Stimulated activated CD4-positive, alpha-beta T cell treated with anti-CD3 and anti-CD28 coated beads, Interleukin-4, amount 100 ng/mL, for 48 hours (primary cell): ENCODE measurements around the gene SLFN13.
"Not testable (repeated sequence)": the region's sequence is repeated elsewhere in the genome, so short reads cannot be mapped to it uniquely, and the experiment has no call there.

Experiments used
- DNase-seq, 2 donors: peaks; one replicate each; pipeline ENCODE4 v3.0.0-alpha.2; 2020; ENCODE audit warnings: low read depth in 2 of 2

SLFN13 gene

DNA sequence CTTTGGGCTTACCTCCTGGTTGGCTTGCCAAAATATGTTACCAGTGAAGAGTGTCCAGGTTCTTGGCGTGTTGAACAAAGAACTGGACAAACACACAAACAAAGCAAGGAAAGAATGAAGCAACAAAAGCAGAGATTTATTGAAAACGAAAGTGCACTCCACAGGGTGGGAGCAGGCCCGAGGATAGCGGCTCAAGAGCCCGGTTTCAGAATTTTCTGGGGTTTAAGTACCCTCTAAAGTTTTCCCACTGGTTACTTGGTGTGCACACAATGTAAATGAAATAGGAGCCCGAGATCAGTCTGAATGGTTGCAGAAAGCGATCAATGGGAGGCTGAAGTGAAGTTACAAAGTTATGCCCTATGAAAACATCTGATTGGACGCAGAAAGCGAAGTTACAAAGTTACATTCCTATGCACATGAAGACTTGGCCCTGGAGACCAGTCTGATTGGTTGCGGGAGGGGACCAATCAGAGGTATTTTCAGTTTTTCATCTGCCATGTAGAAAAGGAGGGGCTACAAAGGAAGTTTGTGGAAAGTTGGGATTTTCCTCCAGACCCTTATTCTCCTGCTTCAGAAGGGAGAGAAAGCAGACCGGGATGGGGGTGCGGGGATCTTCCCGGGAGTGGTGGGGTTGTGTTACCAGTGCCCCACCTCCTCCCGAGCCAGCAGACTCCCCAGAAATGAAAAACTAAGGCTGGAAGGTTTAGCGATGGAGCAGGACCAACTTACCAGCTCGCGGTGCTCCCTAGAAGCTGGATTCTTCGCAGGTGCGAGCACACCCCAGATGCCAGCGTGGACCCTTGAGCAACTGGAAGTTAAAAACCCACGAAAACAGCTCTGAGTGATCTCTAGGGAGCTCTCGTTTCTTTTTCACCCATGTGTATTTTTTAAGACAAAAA lies 16.1 kb downstream of the SLFN13 start, which contains the start of gene SLFN12:
Gene SLFN12, minus strand, starts transcription at position 325 of the 899 bp plus-strand sequence. CDS start 9,472 bp downstream, outside the sequence.
- peak; percentile 12 to 24 for DNase-seq

GRCh38 chr17:35429702-35430101 lies 18.9 kb downstream of the SLFN13 start:
- DNase-seq, result no peak

GRCh38 chr17:35428229-35428628 lies 20.3 kb downstream of the SLFN13 start:
- no peak for DNase-seq

DNA sequence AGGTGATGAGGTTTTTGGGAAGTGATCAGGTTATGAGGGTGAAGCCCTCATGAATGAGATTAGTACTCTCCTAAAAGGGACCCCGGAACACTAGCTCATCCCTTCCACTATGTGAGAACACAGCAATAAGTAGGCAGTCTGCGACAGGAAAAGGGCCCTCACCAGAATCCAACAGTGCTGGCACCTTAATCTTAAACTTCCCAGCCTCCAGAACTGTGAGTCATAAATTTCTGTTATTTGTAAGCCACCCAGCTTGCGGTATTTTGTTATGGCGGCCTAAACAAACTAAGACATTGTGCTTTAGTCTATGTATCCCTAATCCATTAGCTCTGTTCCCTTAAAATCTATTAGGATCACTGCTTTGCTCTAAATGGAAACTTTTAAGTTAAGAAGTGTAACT lies 24.8 kb downstream of the SLFN13 start:
- DNase-seq, result no peak

- not testable (repeated sequence) for DNase-seq
These were observed 27.5 kb downstream of the SLFN13 start for GRCh38 chr17:35421069-35421468.

- DNase-seq, result no peak
These were observed 31.9 kb downstream of the SLFN13 start for GRCh38 chr17:35416659-35417058.

GRCh38 chr17:35414707-35415106 lies 33.9 kb downstream of the SLFN13 start:
- DNase-seq, result not testable (repeated sequence)

DNA sequence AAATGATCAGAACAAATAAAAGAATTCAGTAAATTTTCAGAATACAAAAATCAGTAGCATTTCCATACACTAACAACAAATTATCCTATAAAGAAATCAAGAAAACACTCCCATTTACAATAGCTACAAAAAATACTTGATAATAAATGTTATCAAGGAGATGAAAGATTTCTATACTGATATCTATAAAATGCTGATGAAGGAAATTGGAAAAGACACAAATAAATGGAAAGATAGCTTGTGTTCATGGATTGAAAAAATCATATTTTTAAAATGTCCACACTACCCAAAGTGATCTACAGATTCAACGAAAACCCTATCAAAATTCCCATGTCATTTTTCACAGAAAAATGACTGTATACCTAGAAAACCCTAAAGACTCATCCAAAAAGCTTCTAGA lies 34.3 kb downstream of the SLFN13 start:
- no peak for DNase-seq

DNA sequence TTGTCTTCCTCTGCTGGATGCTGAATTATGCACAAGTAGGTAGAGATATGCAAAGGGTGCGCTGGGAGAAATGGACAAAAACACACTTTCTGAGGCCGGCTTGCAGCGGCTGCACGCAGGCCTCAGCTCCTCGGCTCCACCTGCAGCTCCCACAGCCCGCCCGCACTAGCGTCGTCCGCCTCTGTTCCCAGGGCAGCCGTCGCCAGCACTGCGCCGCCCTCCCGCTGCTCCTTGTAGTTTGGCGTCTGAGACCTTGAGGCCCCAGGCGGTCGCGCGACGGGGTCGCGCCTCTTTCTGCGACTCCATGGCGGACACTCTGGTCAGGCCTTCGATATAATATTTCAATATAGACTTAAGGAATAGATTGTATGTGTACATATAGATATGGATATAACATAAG lies 41.0 kb downstream of the SLFN13 start:
- DNase-seq, result no peak

- DNase-seq, result no peak
These were observed 42.0 kb downstream of the SLFN13 start for GRCh38 chr17:35406568-35406967.

- DNase-seq, result no peak
These were observed 44.2 kb downstream of the SLFN13 start for GRCh38 chr17:35404360-35404759.

DNA sequence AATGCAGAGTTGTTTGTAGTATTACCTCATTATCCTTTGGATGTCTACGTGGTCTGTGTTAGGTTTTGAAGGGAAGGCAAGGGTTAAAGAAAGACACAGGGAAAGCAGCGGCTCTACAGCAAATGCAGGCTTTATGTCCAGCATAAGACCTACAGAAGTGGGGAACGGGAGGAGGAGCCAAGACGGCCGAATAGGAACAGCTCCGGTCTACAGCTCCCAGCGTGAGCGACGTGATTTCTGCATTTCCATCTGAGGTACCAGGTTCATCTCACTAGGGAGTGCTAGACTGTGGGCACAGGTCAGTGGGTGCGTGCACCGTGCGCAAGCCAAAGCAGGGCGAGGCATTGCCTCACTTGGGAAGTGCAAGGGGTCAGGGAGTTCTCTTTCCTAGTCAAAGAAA lies 54.8 kb downstream of the SLFN13 start:
- DNase-seq, result not testable (repeated sequence)

DNA sequence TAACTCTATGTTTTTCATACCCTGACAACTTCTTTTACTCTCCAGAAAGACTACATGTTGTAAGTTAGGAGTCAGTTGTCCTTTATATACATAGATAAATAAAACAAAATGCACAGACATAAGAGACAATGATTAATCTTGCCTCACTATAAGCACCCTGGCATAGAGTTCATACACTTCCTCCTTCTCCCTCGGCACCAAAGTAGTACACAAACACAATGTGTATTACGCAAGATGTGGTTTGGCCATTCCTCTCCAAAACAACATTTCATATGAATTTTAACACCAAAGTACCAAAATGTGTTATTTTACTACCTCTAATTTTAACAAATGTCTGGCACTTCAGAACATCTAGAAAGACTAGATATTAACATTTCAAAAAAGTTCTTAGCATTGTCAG lies 57.9 kb downstream of the SLFN13 start:
- DNase-seq, result no peak

GRCh38 chr17:35390156-35390555 lies 58.4 kb downstream of the SLFN13 start:
- DNase-seq, result no peak

DNA sequence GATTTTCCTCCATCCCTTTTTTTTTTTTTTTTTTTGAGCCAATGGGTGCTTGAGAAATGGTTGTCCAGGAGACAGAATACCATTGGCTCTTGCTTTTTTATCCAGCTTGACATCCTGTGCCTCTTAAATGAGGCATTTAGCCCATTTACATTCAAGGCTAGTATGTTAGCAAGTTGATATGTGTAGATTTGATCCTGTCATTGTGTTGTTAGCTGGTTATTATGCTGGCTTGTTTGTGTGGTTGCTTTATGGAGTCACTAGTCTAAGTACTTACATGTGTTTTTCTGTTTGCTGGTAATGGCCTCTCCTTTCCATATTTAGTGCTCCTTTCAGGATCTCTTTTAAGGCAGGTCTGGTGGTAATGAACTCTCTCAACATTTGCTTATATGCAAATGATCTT lies 61.1 kb downstream of the SLFN13 start:
- DNase-seq, result no peak
